ENCODE data around the gene TM4SF20. TPM values are rescaled to one million over a fixed set of nuclear protein-coding genes. Genes with fewer than 3 reads are reported as not detected.
A peak's percentile ranks its signal among the peaks of the same experiment; 100 is the strongest.

TM4SF20 gene
- total RNA-seq, 1 experiment from 2014 or later, result not detected

DNA sequence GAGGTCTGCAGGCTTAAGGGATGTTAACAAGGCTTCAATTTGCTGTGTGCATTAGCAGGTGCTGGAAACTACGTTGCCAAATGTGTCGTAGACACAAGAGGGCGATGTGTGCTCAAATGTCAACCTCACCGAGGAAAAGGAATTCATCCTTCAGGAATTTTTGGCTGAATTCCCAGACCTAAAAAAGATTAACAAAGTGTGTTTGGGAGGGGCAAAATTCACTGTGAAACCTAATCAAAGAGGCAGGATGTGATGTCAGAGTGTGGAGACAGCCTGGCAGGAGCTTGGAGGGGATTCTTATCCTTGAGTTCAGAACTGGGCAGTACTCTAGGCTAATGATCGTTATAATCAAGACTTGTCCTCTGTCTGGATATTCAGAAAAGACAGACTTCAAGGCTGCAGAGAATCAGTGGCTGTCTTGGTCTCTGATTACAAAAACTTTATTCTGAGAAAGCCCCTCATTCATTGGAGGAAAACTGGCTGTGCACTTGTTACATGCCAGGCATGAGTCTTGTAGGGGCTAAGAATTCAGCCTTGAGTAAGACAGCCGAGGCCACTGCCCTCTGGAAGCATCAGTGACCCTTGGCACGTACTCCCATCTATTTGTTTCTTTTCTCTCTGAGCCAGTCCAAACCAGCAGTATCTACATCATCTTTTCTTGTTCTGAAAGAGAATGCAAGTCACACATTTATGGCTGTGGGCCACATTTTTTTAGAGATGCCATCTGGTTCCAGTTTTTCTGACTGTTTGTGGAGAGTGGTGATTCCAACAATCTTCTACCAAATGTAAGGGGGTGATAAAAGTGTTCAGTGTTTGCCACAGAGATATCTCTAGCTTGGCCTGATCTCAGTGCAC is 27.3 kb upstream of the TM4SF20 start:
- peak; percentile 59 for DNase-seq (ENCODE audit: low spot score)
- H3K4me1 Mint-ChIP-seq, result peaks cover 11% of the 10 kb centered on the region
- peak; percentile 91 for ATAC-seq
- ChIA-PET POLR2A (interaction anchor here (0.6 kb wide), 1 partner anchor 14 kb away, joined by 3 read pairs; no protein-coding TSS in a partner anchor), CTCF (interaction anchor here (0.7 to 2.6 kb wide), 6 partner anchors 65 to 360 kb away, joined by 3 to 12 read pairs (median 4); partner anchors contain the start of gene SCYGR2)
- H3K36me3 Mint-ChIP-seq, result no peaks in the 10 kb centered on the region; the same call in 1 of the 2 replicates
- H3K27me3 Mint-ChIP-seq (ENCODE audit: low read depth), result no peaks in the 10 kb centered on the region
- no peak overlapping the region for H3K4me3 Mint-ChIP-seq
- peak; percentile 38 for TF ChIP-seq GABPB1 (CRISPR knock-in tag; IDR thresholded peaks at IDR 0.05)
- TF ChIP-seq, protein P1, sequence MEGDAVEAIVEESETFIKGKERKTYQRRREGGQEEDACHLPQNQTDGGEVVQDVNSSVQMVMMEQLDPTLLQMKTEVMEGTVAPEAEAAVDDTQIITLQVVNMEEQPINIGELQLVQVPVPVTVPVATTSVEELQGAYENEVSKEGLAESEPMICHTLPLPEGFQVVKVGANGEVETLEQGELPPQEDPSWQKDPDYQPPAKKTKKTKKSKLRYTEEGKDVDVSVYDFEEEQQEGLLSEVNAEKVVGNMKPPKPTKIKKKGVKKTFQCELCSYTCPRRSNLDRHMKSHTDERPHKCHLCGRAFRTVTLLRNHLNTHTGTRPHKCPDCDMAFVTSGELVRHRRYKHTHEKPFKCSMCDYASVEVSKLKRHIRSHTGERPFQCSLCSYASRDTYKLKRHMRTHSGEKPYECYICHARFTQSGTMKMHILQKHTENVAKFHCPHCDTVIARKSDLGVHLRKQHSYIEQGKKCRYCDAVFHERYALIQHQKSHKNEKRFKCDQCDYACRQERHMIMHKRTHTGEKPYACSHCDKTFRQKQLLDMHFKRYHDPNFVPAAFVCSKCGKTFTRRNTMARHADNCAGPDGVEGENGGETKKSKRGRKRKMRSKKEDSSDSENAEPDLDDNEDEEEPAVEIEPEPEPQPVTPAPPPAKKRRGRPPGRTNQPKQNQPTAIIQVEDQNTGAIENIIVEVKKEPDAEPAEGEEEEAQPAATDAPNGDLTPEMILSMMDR (IDR thresholded peaks at IDR 0.05), result peak; percentile 23; the same call in 1 of the 2 replicates
- no peak for TF ChIP-seq TCF7 (CRISPR knock-in tag; IDR thresholded peaks at IDR 0.05; ENCODE audit: low read depth)
- no peak overlapping the region for H3K27ac Mint-ChIP-seq
- H3K9me3 Mint-ChIP-seq, result no peaks in the 10 kb centered on the region

DNA sequence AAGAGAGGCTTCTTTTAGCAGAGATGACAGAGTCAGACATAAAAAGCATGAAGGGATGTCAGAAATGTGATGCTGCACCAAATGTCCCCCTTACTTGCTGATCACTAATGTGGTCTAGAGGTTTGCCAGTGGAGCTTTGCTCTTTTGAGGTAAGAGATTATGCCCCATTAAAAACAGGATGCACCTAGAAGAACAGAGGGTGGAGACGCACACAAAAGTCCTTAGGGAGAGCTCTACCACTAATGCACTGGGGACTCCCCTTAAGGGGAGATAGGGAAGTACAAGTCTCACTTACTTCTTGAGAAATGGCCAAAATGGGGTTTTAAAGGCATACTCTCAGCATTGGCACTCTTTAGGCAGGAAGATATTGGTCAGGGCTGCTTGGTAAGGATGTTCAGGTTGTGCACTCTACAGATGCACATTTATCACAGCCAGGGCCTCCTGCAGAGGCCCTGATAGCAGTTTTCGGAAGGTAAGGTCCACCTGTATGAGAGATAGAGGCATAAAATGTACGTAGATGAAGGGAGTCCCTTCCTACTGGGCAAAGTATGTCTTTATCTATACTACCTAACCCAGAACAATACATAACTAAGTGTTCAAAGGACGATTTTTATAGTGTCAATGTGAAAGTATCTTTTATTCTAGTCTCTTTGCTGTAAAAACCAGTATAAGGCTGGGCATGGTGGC is 25.6 kb upstream of the TM4SF20 start:
- H3K36me3 Mint-ChIP-seq, result no peaks in the 10 kb centered on the region; the same call in 1 of the 2 replicates
- H3K27me3 Mint-ChIP-seq (ENCODE audit: low read depth), result no peaks in the 10 kb centered on the region
- POLR2A ChIA-PET, result no interaction called here
- ATAC-seq, result no peak
- peaks cover 11% of the 10 kb centered on the region for H3K4me1 Mint-ChIP-seq
- TF ChIP-seq ZNF671 (CRISPR knock-in tag; IDR thresholded peaks at IDR 0.05) (no peak), NFATC4 (CRISPR knock-in tag; IDR thresholded peaks at IDR 0.05) (no peak), HMGA2 (CRISPR knock-in tag; IDR thresholded peaks at IDR 0.05) (no peak), FOXJ3 (CRISPR knock-in tag; IDR thresholded peaks at IDR 0.05; ENCODE audit: borderline replicate concordance) (no peak), RELA (CRISPR knock-in tag; IDR thresholded peaks at IDR 0.05; ENCODE audit: borderline replicate concordance) (no peak), SOX15 (CRISPR knock-in tag; IDR thresholded peaks at IDR 0.05) (no peak), ATF1 (CRISPR knock-in tag; IDR thresholded peaks at IDR 0.05) (no peak)
- TF ChIP-seq, protein P2, sequence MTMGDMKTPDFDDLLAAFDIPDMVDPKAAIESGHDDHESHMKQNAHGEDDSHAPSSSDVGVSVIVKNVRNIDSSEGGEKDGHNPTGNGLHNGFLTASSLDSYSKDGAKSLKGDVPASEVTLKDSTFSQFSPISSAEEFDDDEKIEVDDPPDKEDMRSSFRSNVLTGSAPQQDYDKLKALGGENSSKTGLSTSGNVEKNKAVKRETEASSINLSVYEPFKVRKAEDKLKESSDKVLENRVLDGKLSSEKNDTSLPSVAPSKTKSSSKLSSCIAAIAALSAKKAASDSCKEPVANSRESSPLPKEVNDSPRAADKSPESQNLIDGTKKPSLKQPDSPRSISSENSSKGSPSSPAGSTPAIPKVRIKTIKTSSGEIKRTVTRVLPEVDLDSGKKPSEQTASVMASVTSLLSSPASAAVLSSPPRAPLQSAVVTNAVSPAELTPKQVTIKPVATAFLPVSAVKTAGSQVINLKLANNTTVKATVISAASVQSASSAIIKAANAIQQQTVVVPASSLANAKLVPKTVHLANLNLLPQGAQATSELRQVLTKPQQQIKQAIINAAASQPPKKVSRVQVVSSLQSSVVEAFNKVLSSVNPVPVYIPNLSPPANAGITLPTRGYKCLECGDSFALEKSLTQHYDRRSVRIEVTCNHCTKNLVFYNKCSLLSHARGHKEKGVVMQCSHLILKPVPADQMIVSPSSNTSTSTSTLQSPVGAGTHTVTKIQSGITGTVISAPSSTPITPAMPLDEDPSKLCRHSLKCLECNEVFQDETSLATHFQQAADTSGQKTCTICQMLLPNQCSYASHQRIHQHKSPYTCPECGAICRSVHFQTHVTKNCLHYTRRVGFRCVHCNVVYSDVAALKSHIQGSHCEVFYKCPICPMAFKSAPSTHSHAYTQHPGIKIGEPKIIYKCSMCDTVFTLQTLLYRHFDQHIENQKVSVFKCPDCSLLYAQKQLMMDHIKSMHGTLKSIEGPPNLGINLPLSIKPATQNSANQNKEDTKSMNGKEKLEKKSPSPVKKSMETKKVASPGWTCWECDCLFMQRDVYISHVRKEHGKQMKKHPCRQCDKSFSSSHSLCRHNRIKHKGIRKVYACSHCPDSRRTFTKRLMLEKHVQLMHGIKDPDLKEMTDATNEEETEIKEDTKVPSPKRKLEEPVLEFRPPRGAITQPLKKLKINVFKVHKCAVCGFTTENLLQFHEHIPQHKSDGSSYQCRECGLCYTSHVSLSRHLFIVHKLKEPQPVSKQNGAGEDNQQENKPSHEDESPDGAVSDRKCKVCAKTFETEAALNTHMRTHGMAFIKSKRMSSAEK (CRISPR knock-in tag; IDR thresholded peaks at IDR 0.05; ENCODE audit: borderline replicate concordance), result no peak
- TF ChIP-seq, protein P3, sequence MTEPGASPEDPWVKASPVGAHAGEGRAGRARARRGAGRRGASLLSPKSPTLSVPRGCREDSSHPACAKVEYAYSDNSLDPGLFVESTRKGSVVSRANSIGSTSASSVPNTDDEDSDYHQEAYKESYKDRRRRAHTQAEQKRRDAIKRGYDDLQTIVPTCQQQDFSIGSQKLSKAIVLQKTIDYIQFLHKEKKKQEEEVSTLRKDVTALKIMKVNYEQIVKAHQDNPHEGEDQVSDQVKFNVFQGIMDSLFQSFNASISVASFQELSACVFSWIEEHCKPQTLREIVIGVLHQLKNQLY (CRISPR knock-in tag; IDR thresholded peaks at IDR 0.05), result no peak
- TF ChIP-seq, protein P4, sequence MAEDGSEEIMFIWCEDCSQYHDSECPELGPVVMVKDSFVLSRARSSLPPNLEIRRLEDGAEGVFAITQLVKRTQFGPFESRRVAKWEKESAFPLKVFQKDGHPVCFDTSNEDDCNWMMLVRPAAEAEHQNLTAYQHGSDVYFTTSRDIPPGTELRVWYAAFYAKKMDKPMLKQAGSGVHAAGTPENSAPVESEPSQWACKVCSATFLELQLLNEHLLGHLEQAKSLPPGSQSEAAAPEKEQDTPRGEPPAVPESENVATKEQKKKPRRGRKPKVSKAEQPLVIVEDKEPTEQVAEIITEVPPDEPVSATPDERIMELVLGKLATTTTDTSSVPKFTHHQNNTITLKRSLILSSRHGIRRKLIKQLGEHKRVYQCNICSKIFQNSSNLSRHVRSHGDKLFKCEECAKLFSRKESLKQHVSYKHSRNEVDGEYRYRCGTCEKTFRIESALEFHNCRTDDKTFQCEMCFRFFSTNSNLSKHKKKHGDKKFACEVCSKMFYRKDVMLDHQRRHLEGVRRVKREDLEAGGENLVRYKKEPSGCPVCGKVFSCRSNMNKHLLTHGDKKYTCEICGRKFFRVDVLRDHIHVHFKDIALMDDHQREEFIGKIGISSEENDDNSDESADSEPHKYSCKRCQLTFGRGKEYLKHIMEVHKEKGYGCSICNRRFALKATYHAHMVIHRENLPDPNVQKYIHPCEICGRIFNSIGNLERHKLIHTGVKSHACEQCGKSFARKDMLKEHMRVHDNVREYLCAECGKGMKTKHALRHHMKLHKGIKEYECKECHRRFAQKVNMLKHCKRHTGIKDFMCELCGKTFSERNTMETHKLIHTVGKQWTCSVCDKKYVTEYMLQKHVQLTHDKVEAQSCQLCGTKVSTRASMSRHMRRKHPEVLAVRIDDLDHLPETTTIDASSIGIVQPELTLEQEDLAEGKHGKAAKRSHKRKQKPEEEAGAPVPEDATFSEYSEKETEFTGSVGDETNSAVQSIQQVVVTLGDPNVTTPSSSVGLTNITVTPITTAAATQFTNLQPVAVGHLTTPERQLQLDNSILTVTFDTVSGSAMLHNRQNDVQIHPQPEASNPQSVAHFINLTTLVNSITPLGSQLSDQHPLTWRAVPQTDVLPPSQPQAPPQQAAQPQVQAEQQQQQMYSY (CRISPR knock-in tag; IDR thresholded peaks at IDR 0.05), result no peak
- TF ChIP-seq, protein P5, sequence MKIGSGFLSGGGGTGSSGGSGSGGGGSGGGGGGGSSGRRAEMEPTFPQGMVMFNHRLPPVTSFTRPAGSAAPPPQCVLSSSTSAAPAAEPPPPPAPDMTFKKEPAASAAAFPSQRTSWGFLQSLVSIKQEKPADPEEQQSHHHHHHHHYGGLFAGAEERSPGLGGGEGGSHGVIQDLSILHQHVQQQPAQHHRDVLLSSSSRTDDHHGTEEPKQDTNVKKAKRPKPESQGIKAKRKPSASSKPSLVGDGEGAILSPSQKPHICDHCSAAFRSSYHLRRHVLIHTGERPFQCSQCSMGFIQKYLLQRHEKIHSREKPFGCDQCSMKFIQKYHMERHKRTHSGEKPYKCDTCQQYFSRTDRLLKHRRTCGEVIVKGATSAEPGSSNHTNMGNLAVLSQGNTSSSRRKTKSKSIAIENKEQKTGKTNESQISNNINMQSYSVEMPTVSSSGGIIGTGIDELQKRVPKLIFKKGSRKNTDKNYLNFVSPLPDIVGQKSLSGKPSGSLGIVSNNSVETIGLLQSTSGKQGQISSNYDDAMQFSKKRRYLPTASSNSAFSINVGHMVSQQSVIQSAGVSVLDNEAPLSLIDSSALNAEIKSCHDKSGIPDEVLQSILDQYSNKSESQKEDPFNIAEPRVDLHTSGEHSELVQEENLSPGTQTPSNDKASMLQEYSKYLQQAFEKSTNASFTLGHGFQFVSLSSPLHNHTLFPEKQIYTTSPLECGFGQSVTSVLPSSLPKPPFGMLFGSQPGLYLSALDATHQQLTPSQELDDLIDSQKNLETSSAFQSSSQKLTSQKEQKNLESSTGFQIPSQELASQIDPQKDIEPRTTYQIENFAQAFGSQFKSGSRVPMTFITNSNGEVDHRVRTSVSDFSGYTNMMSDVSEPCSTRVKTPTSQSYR (CRISPR knock-in tag; IDR thresholded peaks at IDR 0.05), result no peak
- H3K9me3 Mint-ChIP-seq, result no peaks in the 10 kb centered on the region
- no peak for DNase-seq (ENCODE audit: low spot score)
- H3K4me3 Mint-ChIP-seq, result no peak overlapping the region
- H3K27ac Mint-ChIP-seq, result no peak overlapping the region
- CTCF ChIA-PET, result no interaction called here

Measured in WTC11 (cell line).